Skeletal muscle satellite cell (primary cell): ENCODE data around the gene TAF4.

Source experiments
- H3K27me3 ChIP-seq: 2 replicates; pipeline ENCODE4 v1.7.0; 2013; ENCODE audit warnings: low read length; ENCODE audit not compliant: control insufficient read depth, insufficient read depth
- H3K36me3 ChIP-seq: 2 replicates; pipeline ENCODE4 v1.7.0; 2013; ENCODE audit warnings: mild to moderate bottlenecking, control low read depth, low read length; ENCODE audit not compliant: insufficient read depth
- H3K4me1 ChIP-seq: 2 replicates; pipeline ENCODE4 v1.7.0; 2013; ENCODE audit warnings: low read length; ENCODE audit not compliant: control insufficient read depth, insufficient read depth
- H3K4me2 ChIP-seq: 2 replicates; pipeline ENCODE4 v1.7.0; 2013; ENCODE audit warnings: mild to moderate bottlenecking, low read length
- H3K4me3 ChIP-seq: 2 replicates; pipeline ENCODE4 v1.7.0; 2013; ENCODE audit warnings: low read length
- H3K9ac ChIP-seq: 2 replicates; pipeline ENCODE4 v1.7.0; 2013; ENCODE audit warnings: mild to moderate bottlenecking, low read depth, low read length, moderate library complexity
- H3K9me3 ChIP-seq: replicated peaks from 2 replicates; pipeline ENCODE4 v1.7.0; 2013; ENCODE audit warnings: mild to moderate bottlenecking, control low read depth, low read length

The TAF4 gene

GRCh38 chr20:62053465-62054196 is 12.1 kb downstream of the TAF4 start:
- Histone ChIP-seq H3K4me3 (no peak overlapping the region), H3K4me1 (no peaks in the 10 kb centered on the region), H3K4me2 (no peak overlapping the region), H3K27me3 (no peaks in the 10 kb centered on the region), H3K36me3 (no peaks in the 10 kb centered on the region), H3K9ac (no peak overlapping the region), H3K9me3 (no peaks in the 10 kb centered on the region)

- Histone ChIP-seq H3K4me2 (no peak overlapping the region), H3K36me3 (no peaks in the 10 kb centered on the region), H3K9ac (no peak overlapping the region), H3K4me1 (no peaks in the 10 kb centered on the region), H3K4me3 (no peak overlapping the region), H3K27me3 (no peaks in the 10 kb centered on the region), H3K9me3 (no peaks in the 10 kb centered on the region)
Measured at GRCh38 chr20:62052842-62053464, 12.7 kb downstream of the TAF4 start.

- Histone ChIP-seq H3K9ac (no peak overlapping the region), H3K4me1 (no peaks in the 10 kb centered on the region), H3K9me3 (no peaks in the 10 kb centered on the region), H3K27me3 (no peaks in the 10 kb centered on the region), H3K4me2 (no peak overlapping the region), H3K4me3 (no peak overlapping the region), H3K36me3 (no peaks in the 10 kb centered on the region)
Measured at GRCh38 chr20:62052336-62052841, 13.3 kb downstream of the TAF4 start.

- no peaks in the 10 kb centered on the region for H3K27me3 ChIP-seq
- H3K36me3 ChIP-seq = no peaks in the 10 kb centered on the region
- H3K4me3 ChIP-seq = no peak overlapping the region
- no peaks in the 10 kb centered on the region for H3K9me3 ChIP-seq
- no peak overlapping the region for H3K4me2 ChIP-seq
- H3K9ac ChIP-seq = no peak overlapping the region
- H3K4me1 ChIP-seq = no peaks in the 10 kb centered on the region
Measured at GRCh38 chr20:62051546-62052255, 14.0 kb downstream of the TAF4 start.

GRCh38 chr20:62051144-62051543 is 14.5 kb downstream of the TAF4 start:
- Histone ChIP-seq H3K4me3 (no peak overlapping the region), H3K9ac (no peak overlapping the region), H3K36me3 (no peaks in the 10 kb centered on the region), H3K4me2 (no peak overlapping the region), H3K27me3 (no peaks in the 10 kb centered on the region), H3K9me3 (no peaks in the 10 kb centered on the region), H3K4me1 (no peaks in the 10 kb centered on the region)

GRCh38 chr20:62050166-62051120 is 15.2 kb downstream of the TAF4 start:
- no peak overlapping the region for H3K4me3 ChIP-seq
- no peaks in the 10 kb centered on the region for H3K9me3 ChIP-seq
- no peaks in the 10 kb centered on the region for H3K4me1 ChIP-seq
- H3K9ac ChIP-seq = no peak overlapping the region
- H3K27me3 ChIP-seq = no peaks in the 10 kb centered on the region
- H3K36me3 ChIP-seq = no peaks in the 10 kb centered on the region
- H3K4me2 ChIP-seq = no peak overlapping the region

- no peaks in the 10 kb centered on the region for H3K27me3 ChIP-seq
Measured at GRCh38 chr20:62049342-62050165, 16.1 kb downstream of the TAF4 start.

GRCh38 chr20:62048821-62049291 is 16.8 kb downstream of the TAF4 start:
- Histone ChIP-seq H3K4me2 (no peak overlapping the region), H3K4me1 (no peaks in the 10 kb centered on the region), H3K4me3 (no peak overlapping the region), H3K9me3 (no peaks in the 10 kb centered on the region), H3K9ac (no peak overlapping the region), H3K36me3 (no peaks in the 10 kb centered on the region), H3K27me3 (no peaks in the 10 kb centered on the region)

More at GRCh38 chr20:62049342-62050165, 16.1 kb downstream of the TAF4 start:
- H3K4me3 ChIP-seq = no peak overlapping the region
- H3K4me2 ChIP-seq = no peak overlapping the region
- no peaks in the 10 kb centered on the region for H3K36me3 ChIP-seq
- no peaks in the 10 kb centered on the region for H3K4me1 ChIP-seq
- H3K9ac ChIP-seq = no peak overlapping the region
- no peaks in the 10 kb centered on the region for H3K9me3 ChIP-seq

GRCh38 chr20:62048346-62048761 is 17.3 kb downstream of the TAF4 start:
- no peak overlapping the region for H3K9ac ChIP-seq
- no peaks in the 10 kb centered on the region for H3K4me1 ChIP-seq
- H3K36me3 ChIP-seq = no peaks in the 10 kb centered on the region

GRCh38 chr20:62047666-62048345 is 17.9 kb downstream of the TAF4 start:
- H3K9ac ChIP-seq = no peak overlapping the region
- no peak overlapping the region for H3K4me3 ChIP-seq
- no peaks in the 10 kb centered on the region for H3K9me3 ChIP-seq
- H3K36me3 ChIP-seq = no peaks in the 10 kb centered on the region
- no peak overlapping the region for H3K4me2 ChIP-seq
- no peaks in the 10 kb centered on the region for H3K27me3 ChIP-seq
- H3K4me1 ChIP-seq = no peaks in the 10 kb centered on the region

More at GRCh38 chr20:62048346-62048761, 17.3 kb downstream of the TAF4 start:
- Histone ChIP-seq H3K4me3 (no peak overlapping the region), H3K9me3 (no peaks in the 10 kb centered on the region), H3K4me2 (no peak overlapping the region), H3K27me3 (no peaks in the 10 kb centered on the region)
